Medulla oblongata (tissue), 1 donor: ENCODE measurements around the gene SLC35A3.
"Not testable (repeated sequence)": the region's sequence is repeated elsewhere in the genome, so short reads cannot be mapped to it uniquely, and the experiment has no call there.

Source experiments
- DNase-seq: peaks from one replicate; pipeline ENCODE4 v3.0.0-alpha.2; 2015; ENCODE audit errors: extremely low spot score

The SLC35A3 gene

GRCh38 chr1:100035214-100035613 is 65.4 kb downstream of the SLC35A3 start:
- DNase-seq: peak; percentile 75

GRCh38 chr1:100036718-100037655 is 67.2 kb downstream of the SLC35A3 start:
- peak; percentile 21 for DNase-seq

- DNase-seq: no peak
These were observed 67.8 kb downstream of the SLC35A3 start for GRCh38 chr1:100037656-100037926.

GRCh38 chr1:100037927-100038659 is 68.3 kb downstream of the SLC35A3 start:
- DNase-seq: peak; percentile 92

GRCh38 chr1:100038660-100039287 is 69.0 kb downstream of the SLC35A3 start:
- DNase-seq: peak; percentile 62

GRCh38 chr1:100039591-100039990 is 69.8 kb downstream of the SLC35A3 start:
- DNase-seq: peak; percentile 13

- DNase-seq: no peak
These were observed 75.4 kb downstream of the SLC35A3 start for GRCh38 chr1:100045206-100045605.

- DNase-seq: not testable (repeated sequence)
These were observed 77.5 kb downstream of the SLC35A3 start for GRCh38 chr1:100047235-100047708.

GRCh38 chr1:100050139-100050538 is 80.3 kb downstream of the SLC35A3 start:
- no peak for DNase-seq

- no peak for DNase-seq
These were observed 81.6 kb downstream of the SLC35A3 start for GRCh38 chr1:100051401-100051800.

- DNase-seq: no peak
These were observed 82.1 kb downstream of the SLC35A3 start for GRCh38 chr1:100051893-100052292.

GRCh38 chr1:100053119-100053518 is 83.3 kb downstream of the SLC35A3 start:
- no peak for DNase-seq

GRCh38 chr1:100053727-100054126 is 83.9 kb downstream of the SLC35A3 start:
- no peak for DNase-seq

- DNase-seq: no peak
These were observed 91.9 kb downstream of the SLC35A3 start for GRCh38 chr1:100061681-100062080.

- no peak for DNase-seq
These were observed 95.6 kb downstream of the SLC35A3 start for GRCh38 chr1:100065183-100065968.

- DNase-seq: no peak
These were observed 96.1 kb downstream of the SLC35A3 start for GRCh38 chr1:100065969-100066227.

GRCh38 chr1:100070201-100070939 is 100.6 kb downstream of the SLC35A3 start:
- DNase-seq: no peak

GRCh38 chr1:100073531-100073930 is 103.7 kb downstream of the SLC35A3 start:
- DNase-seq: no peak

- no peak for DNase-seq
These were observed 105.0 kb downstream of the SLC35A3 start for GRCh38 chr1:100074604-100075395.

- DNase-seq: no peak
These were observed 106.0 kb downstream of the SLC35A3 start for GRCh38 chr1:100075773-100076172.
